ENCODE measurements around the gene RHBDL2. TPM values are rescaled to one million over a fixed set of nuclear protein-coding genes. Genes with fewer than 3 reads are reported as not detected.

RHBDL2 gene
- total and polyA plus RNA-seq, 10 of the 15 experiments (the other 5 are each of a cell fraction or from before 2014, with no cell fraction given), result 0.05 TPM; not detected in 9

- Histone ChIP-seq H3K9me3 (replicated peaks; ENCODE audit: control insufficient read depth, insufficient read depth, low read length) (no peaks in the 10 kb centered on the region), H4K20me1 (ENCODE audit: control insufficient read depth, insufficient read depth) (no peaks in the 10 kb centered on the region), H3K9ac (ENCODE audit: control insufficient read depth, insufficient read depth, low read length) (no peak overlapping the region), H3K4me2 (ENCODE audit: control insufficient read depth, insufficient read depth) (no peak overlapping the region), H3K4me1 (ENCODE audit: control insufficient read depth, insufficient read depth, low read length) (peaks cover 14% of the 10 kb centered on the region; the same call in 1 of the 2 replicates), H3K36me3 (ENCODE audit: control insufficient read depth in 2 of 2, insufficient read depth in 2 of 2, low read length in 1 of 2) (no peaks in the 10 kb centered on the region), H3K79me2 (ENCODE audit: control insufficient read depth, insufficient read depth, low read length) (peaks cover 10% of the 10 kb centered on the region), H3K27me3 (replicated peaks in 1 of 2; ENCODE audit: control insufficient read depth in 2 of 2, insufficient read depth in 2 of 2, low read length in 1 of 2) (no peaks in the 10 kb centered on the region), H2AFZ (ENCODE audit: control insufficient read depth, low read depth, low read length) (no peak overlapping the region), H3K4me3 (no peak overlapping the region), H3K27ac (ENCODE audit: control insufficient read depth, insufficient read depth) (no peak overlapping the region)
- FAIRE-seq, result no peak
- 93% methylated on average over 8 of the region's 8 CpGs for WGBS (ENCODE audit: insufficient coverage, insufficient replicate concordance, low lambda C conversion rate, missing lambda C conversion rate)
- no TSS peak for BruUV-seq (replicated peaks)
- ChIA-PET POLR2A (interaction anchor here (0.7 to 1.0 kb wide), 2 partner anchors 14 to 819 kb away, joined by 3 to 4 read pairs; no protein-coding TSS in a partner anchor), RAD21 (ENCODE audit: unreplicated experiment) (no interaction called here), SMC1A (ENCODE audit: uncharacterized antibody, unreplicated experiment) (interaction anchor here (0.6 kb wide), 1 partner anchor 392 kb away, joined by 3 read pairs; no protein-coding TSS in a partner anchor), CTCF (interaction anchor here (0.7 kb wide), 1 partner anchor 829 kb away, joined by 3 read pairs; no protein-coding TSS in a partner anchor)
- no peak for DNase-seq (ENCODE audit: low read depth, low spot score)
- intact Hi-C loops (cut with micrococcal nuclease; ENCODE audit: unreplicated experiment), result no loop called here
- in situ Hi-C loops (cut with MboI), result no loop called here
- no peak for ATAC-seq
- no peak for TF ChIP-seq KLF5 (IDR thresholded peaks at IDR 0.05; ENCODE audit: partially characterized antibody)
- TF ChIP-seq PML (IDR thresholded peaks at IDR 0.05; ENCODE audit: low read length), result no peak
- TF ChIP-seq RB1 (IDR thresholded peaks at IDR 0.05; ENCODE audit: borderline replicate concordance), result no peak
- no peak for TF ChIP-seq ETV6 (conservative IDR thresholded peaks at IDR 0.05 in 1 of 2, IDR thresholded peaks at IDR 0.05 in 1 of 2; ENCODE audit: borderline replicate concordance in 1 of 2, low read depth in 1 of 2)
- no peak for TF ChIP-seq LARP7 (IDR thresholded peaks at IDR 0.05)
- no peak for TF ChIP-seq ZNF622 (IDR thresholded peaks at IDR 0.05)
- TF ChIP-seq USF2 (IDR thresholded peaks at IDR 0.05; ENCODE audit: borderline replicate concordance, low read depth, low read length), result no peak
- no peak for TF ChIP-seq SIX5 (IDR thresholded peaks at IDR 0.05; ENCODE audit: low read depth, low read length, severe bottlenecking)
- TF ChIP-seq MEF2A (IDR thresholded peaks at IDR 0.05; ENCODE audit: insufficient read depth, low read depth, low read length), result no peak
- no peak for TF ChIP-seq SREBF1 (IDR thresholded peaks at IDR 0.05; ENCODE audit: low read length)
- TF ChIP-seq RELB (IDR thresholded peaks at IDR 0.05; ENCODE audit: low read depth), result no peak
- no peak for TF ChIP-seq CREB1 (IDR thresholded peaks at IDR 0.05; ENCODE audit: low read depth)
- no peak for TF ChIP-seq CEBPZ (IDR thresholded peaks at IDR 0.05; ENCODE audit: low read depth, low read length)
- TF ChIP-seq TCF3 (IDR thresholded peaks at IDR 0.05; ENCODE audit: borderline replicate concordance, insufficient read depth, low read depth, low read length), result no peak
These were observed 74.4 kb downstream of the RHBDL2 start for GRCh38 chr1:38867208-38867607.
